Astrocyte of the spinal cord (primary cell): ENCODE data around the gene CCDC187.

Experiments used
- DNase-seq: peaks from one replicate; pipeline ENCODE4 v3.0.0; 2011; ENCODE audit warnings: low read depth, low spot score
- H3K4me3 ChIP-seq: 2 replicates; pipeline ENCODE4 v1.5.1; 2011; ENCODE audit warnings: low read depth, mild to moderate bottlenecking, low read length, moderate library complexity
- in situ Hi-C: cut with HindIII; loops from 2 replicates; pipeline ENCODE4 v1.10.0; 2017; ENCODE audit warnings: low sequenced_read_pairs
- TF ChIP-seq, protein P1 (sequence below): IDR thresholded peaks from 2 replicates; pipeline ENCODE4 v1.5.1; 2012; ENCODE audit warnings: low read depth, mild to moderate bottlenecking, low read length, inconsistent platforms

Gene CCDC187

GRCh38 chr9:136260936-136261472 is 42.9 kb downstream of the CCDC187 start:
- no peak for DNase-seq
- TF ChIP-seq, protein P1, sequence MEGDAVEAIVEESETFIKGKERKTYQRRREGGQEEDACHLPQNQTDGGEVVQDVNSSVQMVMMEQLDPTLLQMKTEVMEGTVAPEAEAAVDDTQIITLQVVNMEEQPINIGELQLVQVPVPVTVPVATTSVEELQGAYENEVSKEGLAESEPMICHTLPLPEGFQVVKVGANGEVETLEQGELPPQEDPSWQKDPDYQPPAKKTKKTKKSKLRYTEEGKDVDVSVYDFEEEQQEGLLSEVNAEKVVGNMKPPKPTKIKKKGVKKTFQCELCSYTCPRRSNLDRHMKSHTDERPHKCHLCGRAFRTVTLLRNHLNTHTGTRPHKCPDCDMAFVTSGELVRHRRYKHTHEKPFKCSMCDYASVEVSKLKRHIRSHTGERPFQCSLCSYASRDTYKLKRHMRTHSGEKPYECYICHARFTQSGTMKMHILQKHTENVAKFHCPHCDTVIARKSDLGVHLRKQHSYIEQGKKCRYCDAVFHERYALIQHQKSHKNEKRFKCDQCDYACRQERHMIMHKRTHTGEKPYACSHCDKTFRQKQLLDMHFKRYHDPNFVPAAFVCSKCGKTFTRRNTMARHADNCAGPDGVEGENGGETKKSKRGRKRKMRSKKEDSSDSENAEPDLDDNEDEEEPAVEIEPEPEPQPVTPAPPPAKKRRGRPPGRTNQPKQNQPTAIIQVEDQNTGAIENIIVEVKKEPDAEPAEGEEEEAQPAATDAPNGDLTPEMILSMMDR = no peak
- in situ Hi-C loops = no loop called here
- no peak overlapping the region for H3K4me3 ChIP-seq

GRCh38 chr9:136260521-136260920 is 43.4 kb downstream of the CCDC187 start:
- TF ChIP-seq, protein P1 = no peak
- in situ Hi-C loops = no loop called here

DNA sequence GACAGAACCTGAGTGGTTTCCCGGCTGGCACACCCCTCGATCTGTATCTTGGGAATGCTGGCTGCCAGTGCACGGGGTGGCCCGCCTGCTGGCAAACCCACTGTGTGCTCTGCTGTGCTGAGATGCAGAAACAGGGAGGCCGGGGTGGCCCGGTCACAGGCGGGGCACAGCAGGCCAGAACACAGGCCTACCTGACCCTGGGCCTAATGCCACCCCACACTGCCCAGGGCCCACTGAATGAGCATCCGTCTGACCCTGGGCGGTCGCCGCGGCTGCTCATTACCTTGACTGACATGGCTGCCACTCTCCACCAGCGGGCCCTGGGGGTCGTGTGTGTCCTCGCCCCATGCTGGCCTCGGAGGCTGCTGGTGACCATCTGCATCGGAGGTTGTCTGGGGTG is 44.1 kb downstream of the CCDC187 start:
- DNase-seq = no peak
- in situ Hi-C loops = no loop called here
- no peak overlapping the region for H3K4me3 ChIP-seq
- TF ChIP-seq, protein P1 = no peak

More at GRCh38 chr9:136260521-136260920, 43.4 kb downstream of the CCDC187 start:
- no peak for DNase-seq
- H3K4me3 ChIP-seq = no peak overlapping the region

GRCh38 chr9:136259517-136259813 is 44.4 kb downstream of the CCDC187 start:
- in situ Hi-C loops = no loop called here
- H3K4me3 ChIP-seq = no peak overlapping the region
- TF ChIP-seq, protein P1 = no peak
- DNase-seq = no peak

DNA sequence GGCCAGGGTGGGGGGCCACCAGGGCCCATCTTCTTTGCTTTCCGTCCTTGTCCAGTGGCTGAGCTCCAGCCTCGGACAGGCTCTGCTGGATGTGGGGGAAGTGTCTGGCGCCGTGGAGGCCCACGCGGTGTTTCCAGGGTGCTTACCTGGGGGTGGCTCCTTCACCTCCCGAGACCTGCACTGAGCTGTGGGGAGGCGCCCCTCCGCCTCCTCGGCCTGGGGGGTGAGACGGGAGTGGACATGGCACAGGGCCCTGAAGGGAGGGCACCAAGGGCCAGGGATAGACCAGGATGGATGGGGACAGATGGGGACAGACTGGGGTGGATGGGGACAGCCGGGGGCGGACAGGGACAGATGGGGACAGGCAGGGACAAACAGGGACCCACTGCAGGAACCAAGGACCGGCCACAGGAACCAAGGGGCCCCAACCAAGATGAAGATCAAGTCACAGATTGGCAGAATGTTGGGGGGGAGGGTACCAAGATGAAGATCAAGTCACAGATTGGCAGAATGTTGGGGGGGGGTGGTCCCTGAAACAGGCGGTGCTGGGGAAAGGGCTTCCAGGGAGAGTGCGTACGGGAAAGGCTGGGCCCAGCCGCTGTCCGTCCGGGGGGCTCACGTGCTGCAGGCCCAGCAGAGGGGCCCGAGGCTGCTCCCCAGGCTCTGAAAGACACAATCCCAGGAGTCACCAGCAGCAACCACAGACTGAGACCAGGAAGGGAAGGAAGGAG is 44.9 kb downstream of the CCDC187 start:
- DNase-seq = no peak
- in situ Hi-C loops = no loop called here
- H3K4me3 ChIP-seq = no peak overlapping the region
- TF ChIP-seq, protein P1 = no peak

- DNase-seq = no peak
- H3K4me3 ChIP-seq = no peak overlapping the region
- TF ChIP-seq, protein P1 = no peak
- in situ Hi-C loops = no loop called here
Measured at GRCh38 chr9:136258299-136258625, 45.6 kb downstream of the CCDC187 start.
